GM10266 (cell line): ENCODE measurements around the gene WNT9B.

Experiments
- DNase-seq: peaks from one replicate; pipeline ENCODE4 v3.0.0; 2012; ENCODE audit errors: extremely low spot score
- CTCF ChIP-seq: IDR thresholded peaks from 2 replicates; pipeline ENCODE4 v1.5.1; 2012; ENCODE audit warnings: mild to moderate bottlenecking, low read depth; ENCODE audit not compliant: control insufficient read depth, insufficient read depth; ENCODE audit errors: missing control alignments

Gene WNT9B

GRCh38 chr17:46889992-46890564 lies 38.7 kb downstream of the WNT9B start:
- DNase-seq: no peak
- no peak for TF ChIP-seq CTCF

GRCh38 chr17:46890638-46891037 lies 39.3 kb downstream of the WNT9B start:
- no peak for TF ChIP-seq CTCF
- no peak for DNase-seq

GRCh38 chr17:46892192-46892703 lies 40.9 kb downstream of the WNT9B start:
- no peak for TF ChIP-seq CTCF

GRCh38 chr17:46894024-46894423 lies 42.6 kb downstream of the WNT9B start:
- no peak for TF ChIP-seq CTCF
- no peak for DNase-seq

More at GRCh38 chr17:46892192-46892703, 40.9 kb downstream of the WNT9B start:
- DNase-seq: no peak

GRCh38 chr17:46894476-46895151 lies 43.2 kb downstream of the WNT9B start:
- DNase-seq: no peak
- no peak for TF ChIP-seq CTCF

- DNase-seq: no peak
- TF ChIP-seq CTCF: no peak
These were observed 43.8 kb downstream of the WNT9B start for GRCh38 chr17:46895171-46895570.

GRCh38 chr17:46896991-46897390 lies 45.6 kb downstream of the WNT9B start:
- no peak for DNase-seq
- no peak for TF ChIP-seq CTCF
